ENCODE data around the gene HIPK2. TPM values are rescaled to one million over a fixed set of nuclear protein-coding genes. Genes with fewer than 3 reads are reported as not detected.

HIPK2 gene
- total and polyA plus RNA-seq, 2 donors (not counting 3 experiments of a cell fraction or from before 2014, with no cell fraction given), result 9.0 to 43.8 TPM

DNA sequence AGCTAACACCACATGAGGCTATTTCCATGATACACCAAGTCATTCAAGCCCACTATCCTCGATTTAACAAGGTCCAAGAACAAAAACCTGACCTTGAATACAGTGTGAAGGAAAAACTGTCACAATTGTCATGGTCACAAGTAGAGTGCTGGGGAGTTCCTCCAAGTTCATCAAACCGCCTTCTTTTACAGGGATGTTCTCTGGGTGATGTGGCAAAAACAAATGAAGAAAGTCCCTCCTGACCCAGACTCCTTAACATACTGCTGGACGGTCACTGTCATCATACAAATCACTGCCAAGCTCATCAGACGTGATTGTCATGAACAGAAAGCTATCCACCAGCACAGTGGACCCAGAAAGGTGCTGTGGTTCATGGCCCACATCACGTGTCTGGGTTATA, 28.9 kb downstream of the HIPK2 start:
- H3K9me3 ChIP-seq (replicated peaks; ENCODE audit: control insufficient read depth, insufficient read depth, low read length), result no peaks in the 10 kb centered on the region
- dilution Hi-C loops (cut with MboI; ENCODE audit: extremely low pct_ligation_motif_present, low sequenced_read_pairs), result no loop called here
- no peaks in the 10 kb centered on the region for H3K9me1 ChIP-seq (replicated peaks; ENCODE audit: control insufficient read depth, extremely low read depth, insufficient read depth, low read length)
- no peaks in the 10 kb centered on the region for H3K27me3 ChIP-seq (ENCODE audit: control insufficient read depth in 2 of 2, insufficient read depth in 2 of 2, low read length in 2 of 2)
- no peak overlapping the region for H3K4me3 ChIP-seq (replicated peaks in 1 of 3; ENCODE audit: insufficient read depth in 1 of 3, low read depth in 1 of 3, low read length in 3 of 3)
- H3K36me3 ChIP-seq (ENCODE audit: control insufficient read depth in 2 of 2, extremely low read depth in 1 of 2, insufficient read depth in 2 of 2, low read length in 2 of 2), result peaks cover 0 to 2% of the 10 kb centered on the region in 2 experiments
- H4K20me1 ChIP-seq (replicated peaks; ENCODE audit: control insufficient read depth, extremely low read depth, insufficient read depth, low read length), result no peaks in the 10 kb centered on the region
- ChIA-PET POLR2A (no interaction called here), CTCF (interaction anchor here (0.7 to 1.5 kb wide), 2 partner anchors 11 to 254 kb away, joined by 3 to 4 read pairs; no protein-coding TSS in a partner anchor)
- no peak for DNase-seq (ENCODE audit: low read depth, low spot score)
- no peaks in the 10 kb centered on the region for H3K4me1 ChIP-seq (ENCODE audit: control insufficient read depth, extremely low read depth, insufficient read depth, low read length)
- TF ChIP-seq FOS (IDR thresholded peaks at IDR 0.05; ENCODE audit: borderline replicate concordance, insufficient read depth, low read length) (no peak), GATA2 (IDR thresholded peaks at IDR 0.05; ENCODE audit: insufficient read depth, insufficient read length, low read depth, low read length) (no peak), POLR2AphosphoS5 (IDR thresholded peaks at IDR 0.05; ENCODE audit: insufficient read depth, low read depth, low read length) (no peak), EZH2 (IDR thresholded peaks at IDR 0.05; ENCODE audit: borderline replicate concordance, low read depth, low read length, severe bottlenecking) (no peak), JUN (IDR thresholded peaks at IDR 0.05; ENCODE audit: borderline replicate concordance, insufficient read depth, insufficient read length, low read depth) (no peak), MYC (IDR thresholded peaks at IDR 0.05; ENCODE audit: low read depth, low read length) (no peak)
- TF ChIP-seq, protein P1, sequence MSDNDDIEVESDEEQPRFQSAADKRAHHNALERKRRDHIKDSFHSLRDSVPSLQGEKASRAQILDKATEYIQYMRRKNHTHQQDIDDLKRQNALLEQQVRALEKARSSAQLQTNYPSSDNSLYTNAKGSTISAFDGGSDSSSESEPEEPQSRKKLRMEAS (IDR thresholded peaks at IDR 0.05; ENCODE audit: insufficient read depth, insufficient read length), result no peak
- intact Hi-C loops (cut with micrococcal nuclease), result no loop called here
- BruUV-seq (replicated peaks), result no TSS peak
- H3K79me2 ChIP-seq (ENCODE audit: control insufficient read depth, insufficient read depth, low read length), result peaks cover 98% of the 10 kb centered on the region
- no peak overlapping the region for H2AFZ ChIP-seq (ENCODE audit: low read depth, low read length)
- no peak overlapping the region for H3K4me2 ChIP-seq (ENCODE audit: insufficient read depth, low read length)
- no peak overlapping the region for H3K9ac ChIP-seq (replicated peaks; ENCODE audit: extremely low read depth, insufficient read depth, low read length)
- H3K27ac ChIP-seq (ENCODE audit: insufficient read depth, low read depth, low read length), result no peak overlapping the region
- FAIRE-seq, result no peak

DNA sequence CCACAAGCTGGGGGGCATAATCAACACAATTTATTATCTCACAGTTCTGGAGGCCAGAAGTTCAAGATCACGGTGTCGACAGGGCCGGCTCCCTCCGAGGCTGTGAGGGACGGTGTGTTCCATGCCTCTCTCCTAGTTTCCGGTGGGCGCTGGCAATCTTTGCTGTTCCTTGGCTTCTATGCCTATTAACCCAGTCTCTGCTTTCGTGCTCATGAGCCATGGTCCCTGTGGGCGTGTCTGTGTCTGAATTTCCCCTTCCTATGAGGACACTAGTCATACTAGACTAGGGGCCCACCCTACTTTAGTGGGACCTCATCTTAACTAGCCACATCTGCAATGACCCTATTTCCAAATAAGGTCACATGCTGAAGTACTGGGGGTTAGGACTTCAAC, 29.4 kb downstream of the HIPK2 start:
- Histone ChIP-seq H3K4me3 (replicated peaks in 1 of 3; ENCODE audit: insufficient read depth in 1 of 3, low read depth in 1 of 3, low read length in 3 of 3) (no peak overlapping the region), H3K4me1 (ENCODE audit: control insufficient read depth, extremely low read depth, insufficient read depth, low read length) (no peaks in the 10 kb centered on the region), H3K9ac (replicated peaks; ENCODE audit: extremely low read depth, insufficient read depth, low read length) (no peak overlapping the region), H3K9me1 (replicated peaks; ENCODE audit: control insufficient read depth, extremely low read depth, insufficient read depth, low read length) (no peaks in the 10 kb centered on the region), H3K36me3 (ENCODE audit: control insufficient read depth in 2 of 2, extremely low read depth in 1 of 2, insufficient read depth in 2 of 2, low read length in 2 of 2) (peaks cover 0 to 2% of the 10 kb centered on the region in 2 experiments), H3K27me3 (ENCODE audit: control insufficient read depth in 2 of 2, insufficient read depth in 2 of 2, low read length in 2 of 2) (no peaks in the 10 kb centered on the region), H3K4me2 (ENCODE audit: insufficient read depth, low read length) (no peak overlapping the region), H2AFZ (ENCODE audit: low read depth, low read length) (no peak overlapping the region), H3K9me3 (replicated peaks; ENCODE audit: control insufficient read depth, insufficient read depth, low read length) (no peaks in the 10 kb centered on the region), H4K20me1 (replicated peaks; ENCODE audit: control insufficient read depth, extremely low read depth, insufficient read depth, low read length) (no peaks in the 10 kb centered on the region), H3K79me2 (ENCODE audit: control insufficient read depth, insufficient read depth, low read length) (peaks cover 98% of the 10 kb centered on the region), H3K27ac (ENCODE audit: insufficient read depth, low read depth, low read length) (no peak overlapping the region)
- DNase-seq (ENCODE audit: low read depth, low spot score) (no peak), FAIRE-seq (no peak)
- dilution Hi-C loops (cut with MboI; ENCODE audit: extremely low pct_ligation_motif_present, low sequenced_read_pairs), result no loop called here
- POLR2A ChIA-PET, result no interaction called here
- BruUV-seq (replicated peaks), result no TSS peak
- TF ChIP-seq, protein P1 (IDR thresholded peaks at IDR 0.05; ENCODE audit: insufficient read depth, insufficient read length), result no peak
- TF ChIP-seq POLR2A (IDR thresholded peaks at IDR 0.05; ENCODE audit: low read depth, low read length) (no peak), POLR2AphosphoS5 (IDR thresholded peaks at IDR 0.05; ENCODE audit: insufficient read depth, low read depth, low read length) (no peak), FOS (IDR thresholded peaks at IDR 0.05; ENCODE audit: borderline replicate concordance, insufficient read depth, low read length) (no peak), JUN (IDR thresholded peaks at IDR 0.05; ENCODE audit: borderline replicate concordance, insufficient read depth, insufficient read length, low read depth) (no peak), MYC (IDR thresholded peaks at IDR 0.05; ENCODE audit: low read depth, low read length) (no peak), EZH2 (IDR thresholded peaks at IDR 0.05; ENCODE audit: borderline replicate concordance, low read depth, low read length, severe bottlenecking) (no peak), GATA2 (IDR thresholded peaks at IDR 0.05; ENCODE audit: insufficient read depth, insufficient read length, low read depth, low read length) (no peak)
- TF ChIP-seq, protein P2, sequence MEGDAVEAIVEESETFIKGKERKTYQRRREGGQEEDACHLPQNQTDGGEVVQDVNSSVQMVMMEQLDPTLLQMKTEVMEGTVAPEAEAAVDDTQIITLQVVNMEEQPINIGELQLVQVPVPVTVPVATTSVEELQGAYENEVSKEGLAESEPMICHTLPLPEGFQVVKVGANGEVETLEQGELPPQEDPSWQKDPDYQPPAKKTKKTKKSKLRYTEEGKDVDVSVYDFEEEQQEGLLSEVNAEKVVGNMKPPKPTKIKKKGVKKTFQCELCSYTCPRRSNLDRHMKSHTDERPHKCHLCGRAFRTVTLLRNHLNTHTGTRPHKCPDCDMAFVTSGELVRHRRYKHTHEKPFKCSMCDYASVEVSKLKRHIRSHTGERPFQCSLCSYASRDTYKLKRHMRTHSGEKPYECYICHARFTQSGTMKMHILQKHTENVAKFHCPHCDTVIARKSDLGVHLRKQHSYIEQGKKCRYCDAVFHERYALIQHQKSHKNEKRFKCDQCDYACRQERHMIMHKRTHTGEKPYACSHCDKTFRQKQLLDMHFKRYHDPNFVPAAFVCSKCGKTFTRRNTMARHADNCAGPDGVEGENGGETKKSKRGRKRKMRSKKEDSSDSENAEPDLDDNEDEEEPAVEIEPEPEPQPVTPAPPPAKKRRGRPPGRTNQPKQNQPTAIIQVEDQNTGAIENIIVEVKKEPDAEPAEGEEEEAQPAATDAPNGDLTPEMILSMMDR (IDR thresholded peaks at IDR 0.05; ENCODE audit: extremely low read depth in 1 of 2, insufficient read depth in 1 of 2, low read depth in 1 of 2, low read length in 2 of 2), result no peak
- intact Hi-C loops (cut with micrococcal nuclease), result no loop called here
- CTCF ChIA-PET, result no interaction called here

All from endothelial cell of umbilical vein (primary cell).